GM18873 (cell line): ENCODE results near the gene SPRN.

Experiments
- ATAC-seq: cut with Tn5 transposase; IDR thresholded peaks from one replicate; pipeline ENCODE4 v1.9.1; 2021; ENCODE audit warnings: mild to moderate bottlenecking, moderate library complexity, moderate number of reproducible peaks; ENCODE audit not compliant: unreplicated experiment, low FRiP score

Gene SPRN

GRCh38 chr10:133412381-133412711 lies 12.1 kb downstream of the SPRN start:
- no peak for ATAC-seq

GRCh38 chr10:133411523-133412380 lies 12.7 kb downstream of the SPRN start:
- ATAC-seq: no peak

- no peak for ATAC-seq
Measured at GRCh38 chr10:133405844-133406527, 18.4 kb downstream of the SPRN start.

GRCh38 chr10:133405272-133405671 lies 19.2 kb downstream of the SPRN start:
- ATAC-seq: no peak

GRCh38 chr10:133403784-133404183 lies 20.6 kb downstream of the SPRN start:
- no peak for ATAC-seq

- no peak for ATAC-seq
Measured at GRCh38 chr10:133403359-133403758, 21.1 kb downstream of the SPRN start.

GRCh38 chr10:133401981-133402725 lies 22.3 kb downstream of the SPRN start:
- no peak for ATAC-seq

GRCh38 chr10:133401500-133401899 lies 22.9 kb downstream of the SPRN start:
- ATAC-seq: no peak

GRCh38 chr10:133400624-133401424 lies 23.6 kb downstream of the SPRN start:
- peak; percentile 68 for ATAC-seq

GRCh38 chr10:133399123-133399601 lies 25.3 kb downstream of the SPRN start:
- ATAC-seq: no peak

- no peak for ATAC-seq
Measured at GRCh38 chr10:133397938-133398337, 26.5 kb downstream of the SPRN start.

GRCh38 chr10:133396035-133396624 lies 28.3 kb downstream of the SPRN start:
- no peak for ATAC-seq

GRCh38 chr10:133394801-133395221 lies 29.6 kb downstream of the SPRN start:
- no peak for ATAC-seq

- peak; percentile 67 for ATAC-seq
Measured at GRCh38 chr10:133394064-133394663, 30.3 kb downstream of the SPRN start, which contains the start of gene MTG1. Gene MTG1, plus strand, starts transcription at chr10:133394157. Its CDS starts 64 bp downstream, at chr10:133394221.

- ATAC-seq: no peak
Measured at GRCh38 chr10:133393401-133394063, 30.9 kb downstream of the SPRN start.

- ATAC-seq: no peak
Measured at GRCh38 chr10:133391761-133392518, 32.5 kb downstream of the SPRN start.

- no peak for ATAC-seq
Measured at GRCh38 chr10:133391249-133391635, 33.2 kb downstream of the SPRN start.

GRCh38 chr10:133390597-133391248 lies 33.7 kb downstream of the SPRN start:
- ATAC-seq: no peak
